Neural cell (in vitro differentiated cells): ENCODE measurements around the gene SNX14. TPM values are rescaled to one million over a fixed set of nuclear protein-coding genes. Genes with fewer than 3 reads are reported as not detected.

ENCODE experiments used
- H2AFZ ChIP-seq: fragments of 200-600, 300-800 bp; sonication (generic), shearing (Covaris generic); 2 replicates; pipeline ENCODE4 v1.6.0; 2014; ENCODE audit warnings: low read depth, mild to moderate bottlenecking, antibody characterized with exemption, low read length, moderate library complexity
- H3F3A ChIP-seq: fragments of 200-600 bp; shearing (Covaris generic); 2 replicates; pipeline ENCODE4 v1.6.1; 2016; ENCODE audit warnings: mild to moderate bottlenecking, moderate library complexity, mixed read lengths, antibody characterized with exemption, low read length; ENCODE audit not compliant: insufficient read depth, poor library complexity, severe bottlenecking
- H3K27ac ChIP-seq: fragments of 200-600, 300-800 bp; sonication (generic), shearing (Covaris generic); 2 replicates; pipeline ENCODE4 v1.5.1; 2014; ENCODE audit warnings: mild to moderate bottlenecking, low read length, moderate library complexity
- H3K27me3 ChIP-seq: fragments of 300-800, 200-600 bp; sonication (generic), shearing (Covaris generic); 2 replicates; pipeline ENCODE4 v1.6.0; 2014; ENCODE audit warnings: mild to moderate bottlenecking, low read depth, low read length, moderate library complexity; ENCODE audit not compliant: insufficient read depth
- H3K36me3 ChIP-seq: fragments of 300-800, 200-600 bp; sonication (generic), shearing (Covaris generic); 2 replicates; pipeline ENCODE4 v1.5.1; 2014; ENCODE audit warnings: mild to moderate bottlenecking, antibody characterized with exemption, low read length, moderate library complexity; ENCODE audit not compliant: insufficient read depth
- H3K4me2 ChIP-seq: fragments of 300-800, 200-600 bp; sonication (generic), shearing (Covaris generic); 2 replicates; pipeline ENCODE4 v1.6.0; 2014; ENCODE audit warnings: mild to moderate bottlenecking, low read length
- H3K4me3 ChIP-seq: fragments of 300-800, 200-600 bp; sonication (generic), shearing (Covaris generic); 2 replicates; pipeline ENCODE4 v1.5.1; 2014; ENCODE audit warnings: mild to moderate bottlenecking, low read length, moderate library complexity
- H3K79me2 ChIP-seq: fragments of 200-600 bp; shearing (Covaris generic); replicated peaks from 2 replicates; pipeline ENCODE4 v1.6.0; 2014; ENCODE audit warnings: mild to moderate bottlenecking, low read length, moderate library complexity; ENCODE audit not compliant: insufficient read depth
- H3K9ac ChIP-seq: fragments of 300-800, 200-600 bp; sonication (generic), shearing (Covaris generic); 2 replicates; pipeline ENCODE4 v1.6.1; 2016; ENCODE audit warnings: mild to moderate bottlenecking, low read length, mixed read lengths
- H3K9me2 ChIP-seq: fragments of 200-600 bp; shearing (Covaris generic); 2 replicates; pipeline ENCODE4 v1.6.1; 2016; ENCODE audit warnings: mild to moderate bottlenecking, low read length, mixed read lengths; ENCODE audit not compliant: insufficient read depth
- H3K9me3 ChIP-seq: fragments of 200-600, 300-800 bp; sonication (generic), shearing (Covaris generic); 2 replicates; pipeline ENCODE4 v1.6.1; 2016; ENCODE audit warnings: mild to moderate bottlenecking, mixed run types, low read length, moderate library complexity, mixed read lengths
- H4K20me1 ChIP-seq: fragments of 200-600 bp; shearing (Covaris generic); 2 replicates; pipeline ENCODE4 v1.6.1; 2016; ENCODE audit warnings: mild to moderate bottlenecking, mixed run types; ENCODE audit not compliant: insufficient read depth
- EP300 ChIP-seq: fragments of 450-650 bp; conservative IDR thresholded peaks from 2 replicates; pipeline ENCODE4 v1.6.1; 2014; ENCODE audit warnings: antibody characterized with exemption, mild to moderate bottlenecking, moderate library complexity; ENCODE audit not compliant: poor library complexity, severe bottlenecking
- EZH2 ChIP-seq: fragments of 200-600, 300-800 bp; shearing (Covaris generic), sonication (generic); IDR thresholded peaks from 2 replicates; pipeline ENCODE4 v1.6.1; 2014; ENCODE audit warnings: antibody characterized with exemption, low read length, borderline replicate concordance, mild to moderate bottlenecking; ENCODE audit not compliant: insufficient read depth, poor library complexity, severe bottlenecking
- MXI1 ChIP-seq: fragments of 450-650 bp; conservative IDR thresholded peaks from 2 replicates; pipeline ENCODE4 v1.6.1; 2014; ENCODE audit warnings: antibody characterized with exemption, mild to moderate bottlenecking; ENCODE audit not compliant: poor library complexity, severe bottlenecking
- POLR2AphosphoS5 ChIP-seq: IDR thresholded peaks from 2 replicates; pipeline ENCODE4 v1.6.1; 2012
- RAD21 ChIP-seq: fragments of 450-650 bp; conservative IDR thresholded peaks from 2 replicates; pipeline ENCODE4 v1.6.1; 2014; ENCODE audit warnings: antibody characterized with exemption, mild to moderate bottlenecking, moderate library complexity
- SMC3 ChIP-seq: fragments of 450-650 bp; conservative IDR thresholded peaks from 2 replicates; pipeline ENCODE4 v1.6.1; 2014; ENCODE audit warnings: antibody characterized with exemption, mild to moderate bottlenecking, moderate library complexity; ENCODE audit not compliant: poor library complexity
- TAF1 ChIP-seq: IDR thresholded peaks from 2 replicates; pipeline ENCODE4 v1.6.1; 2012; ENCODE audit warnings: low read depth
- polyA plus RNA-seq: library from polyadenylated mRNA; depleted of rRNA; stranded (reverse); fragments of >200 nt; gene quantifications from 2 replicates; pipeline ENCODE4 v1.2.3, GENCODE V29; 2014
- TF ChIP-seq, protein P1 (sequence below): fragments of 450-650 bp; IDR thresholded peaks from 2 replicates; pipeline ENCODE4 v1.5.1; 2014; ENCODE audit warnings: antibody characterized with exemption, mild to moderate bottlenecking, moderate library complexity; ENCODE audit not compliant: poor library complexity, severe bottlenecking
- TF ChIP-seq, protein P2 (sequence below): IDR thresholded peaks from 2 replicates; pipeline ENCODE4 v1.6.1; 2012; ENCODE audit warnings: borderline replicate concordance

SNX14 gene
- polyA plus RNA-seq, 1 donor from 2014 or later = 112 TPM

DNA sequence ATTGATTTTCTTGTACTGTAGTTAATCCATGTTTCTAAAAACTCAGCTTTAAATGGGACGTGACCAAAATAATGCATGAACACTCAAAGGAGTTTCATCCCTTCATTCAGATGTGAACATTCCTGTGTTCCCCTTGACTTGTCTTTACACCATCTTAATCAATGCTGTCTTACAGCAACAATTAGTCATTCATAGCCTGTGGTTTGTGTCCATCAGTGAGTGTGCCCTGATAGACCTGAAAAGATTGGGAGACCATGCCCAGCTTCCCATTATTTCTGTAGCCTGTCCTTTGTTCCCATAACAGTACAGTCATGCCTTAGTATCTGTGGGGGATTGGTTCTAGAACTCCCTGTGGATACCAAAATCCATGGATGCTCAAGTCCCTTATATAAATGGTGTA is 119.9 kb downstream of the SNX14 start:
- Histone ChIP-seq H3K4me2 (no peak overlapping the region), H3K79me2 (no peaks in the 10 kb centered on the region), H3K9me2 (no peaks in the 10 kb centered on the region), H3K27me3 (no peaks in the 10 kb centered on the region), H3K9me3 (no peaks in the 10 kb centered on the region), H3K9ac (no peak overlapping the region), H3K4me3 (no peak overlapping the region), H4K20me1 (no peaks in the 10 kb centered on the region), H3F3A (no peaks in the 10 kb centered on the region), H3K36me3 (no peaks in the 10 kb centered on the region), H2AFZ (no peak overlapping the region), H3K27ac (no peak overlapping the region)
- TF ChIP-seq TAF1 (no peak), EP300 (no peak)

DNA sequence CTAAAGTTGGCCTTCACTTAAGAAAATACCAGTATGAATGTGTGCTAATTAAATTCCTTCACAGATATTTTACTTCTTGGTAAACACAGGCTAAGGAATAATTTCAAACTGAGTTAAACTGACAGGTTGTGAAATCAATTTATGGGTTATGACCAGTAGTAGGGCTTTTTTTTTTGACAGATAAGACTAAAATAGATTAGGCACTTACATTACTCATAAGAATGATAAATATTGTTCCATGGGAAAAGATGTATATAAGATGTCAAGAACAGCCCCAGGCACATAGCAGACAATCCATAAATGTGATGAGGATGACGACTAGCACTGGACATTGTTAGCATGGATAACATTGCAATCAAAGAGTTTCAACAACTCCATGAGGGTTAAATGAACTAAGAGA is 120.9 kb downstream of the SNX14 start:
- no peak overlapping the region for H3K9ac ChIP-seq
- H3K27ac ChIP-seq = no peak overlapping the region
- no peaks in the 10 kb centered on the region for H3K9me3 ChIP-seq
- TF ChIP-seq POLR2AphosphoS5 (no peak), TAF1 (no peak), EZH2 (no peak), MXI1 (no peak), EP300 (no peak), RAD21 (no peak)
- TF ChIP-seq, protein P1, sequence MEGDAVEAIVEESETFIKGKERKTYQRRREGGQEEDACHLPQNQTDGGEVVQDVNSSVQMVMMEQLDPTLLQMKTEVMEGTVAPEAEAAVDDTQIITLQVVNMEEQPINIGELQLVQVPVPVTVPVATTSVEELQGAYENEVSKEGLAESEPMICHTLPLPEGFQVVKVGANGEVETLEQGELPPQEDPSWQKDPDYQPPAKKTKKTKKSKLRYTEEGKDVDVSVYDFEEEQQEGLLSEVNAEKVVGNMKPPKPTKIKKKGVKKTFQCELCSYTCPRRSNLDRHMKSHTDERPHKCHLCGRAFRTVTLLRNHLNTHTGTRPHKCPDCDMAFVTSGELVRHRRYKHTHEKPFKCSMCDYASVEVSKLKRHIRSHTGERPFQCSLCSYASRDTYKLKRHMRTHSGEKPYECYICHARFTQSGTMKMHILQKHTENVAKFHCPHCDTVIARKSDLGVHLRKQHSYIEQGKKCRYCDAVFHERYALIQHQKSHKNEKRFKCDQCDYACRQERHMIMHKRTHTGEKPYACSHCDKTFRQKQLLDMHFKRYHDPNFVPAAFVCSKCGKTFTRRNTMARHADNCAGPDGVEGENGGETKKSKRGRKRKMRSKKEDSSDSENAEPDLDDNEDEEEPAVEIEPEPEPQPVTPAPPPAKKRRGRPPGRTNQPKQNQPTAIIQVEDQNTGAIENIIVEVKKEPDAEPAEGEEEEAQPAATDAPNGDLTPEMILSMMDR = no peak
- no peaks in the 10 kb centered on the region for H3K9me2 ChIP-seq
- H3K4me2 ChIP-seq = no peak overlapping the region
- H3K79me2 ChIP-seq = no peaks in the 10 kb centered on the region
- no peaks in the 10 kb centered on the region for H3K36me3 ChIP-seq
- no peaks in the 10 kb centered on the region for H3F3A ChIP-seq
- H2AFZ ChIP-seq = no peak overlapping the region
- no peaks in the 10 kb centered on the region for H4K20me1 ChIP-seq
- H3K27me3 ChIP-seq = no peaks in the 10 kb centered on the region
- no peak overlapping the region for H3K4me3 ChIP-seq

DNA sequence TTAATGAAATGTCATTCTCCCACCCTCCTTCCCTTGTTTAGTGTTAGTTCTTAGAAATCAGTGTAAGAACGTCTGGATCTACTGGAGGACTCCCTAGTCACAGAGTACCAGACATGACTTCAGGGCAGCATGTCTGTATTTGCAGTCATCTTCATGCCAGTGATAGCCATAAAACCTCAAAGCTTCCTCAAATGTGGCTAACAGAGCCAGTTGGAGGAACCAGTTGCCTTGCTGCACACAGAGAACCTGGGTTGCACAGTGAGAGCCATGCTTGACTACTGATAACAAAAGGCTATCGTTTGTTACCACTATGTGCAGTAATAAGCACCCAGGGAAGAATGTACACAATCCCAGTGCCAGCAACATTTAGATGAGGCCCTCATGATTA is 123.6 kb downstream of the SNX14 start:
- Histone ChIP-seq H3F3A (no peaks in the 10 kb centered on the region), H3K79me2 (no peaks in the 10 kb centered on the region), H3K9me2 (no peaks in the 10 kb centered on the region), H4K20me1 (no peaks in the 10 kb centered on the region), H3K4me2 (no peak overlapping the region), H3K4me3 (no peak overlapping the region), H3K36me3 (no peaks in the 10 kb centered on the region), H3K27me3 (no peaks in the 10 kb centered on the region), H3K27ac (no peak overlapping the region), H2AFZ (no peak overlapping the region), H3K9me3 (no peaks in the 10 kb centered on the region), H3K9ac (no peak overlapping the region)
- TF ChIP-seq RAD21 (no peak), EZH2 (no peak), EP300 (no peak), MXI1 (no peak), SMC3 (no peak), POLR2AphosphoS5 (no peak), TAF1 (no peak)
- TF ChIP-seq, protein P2, sequence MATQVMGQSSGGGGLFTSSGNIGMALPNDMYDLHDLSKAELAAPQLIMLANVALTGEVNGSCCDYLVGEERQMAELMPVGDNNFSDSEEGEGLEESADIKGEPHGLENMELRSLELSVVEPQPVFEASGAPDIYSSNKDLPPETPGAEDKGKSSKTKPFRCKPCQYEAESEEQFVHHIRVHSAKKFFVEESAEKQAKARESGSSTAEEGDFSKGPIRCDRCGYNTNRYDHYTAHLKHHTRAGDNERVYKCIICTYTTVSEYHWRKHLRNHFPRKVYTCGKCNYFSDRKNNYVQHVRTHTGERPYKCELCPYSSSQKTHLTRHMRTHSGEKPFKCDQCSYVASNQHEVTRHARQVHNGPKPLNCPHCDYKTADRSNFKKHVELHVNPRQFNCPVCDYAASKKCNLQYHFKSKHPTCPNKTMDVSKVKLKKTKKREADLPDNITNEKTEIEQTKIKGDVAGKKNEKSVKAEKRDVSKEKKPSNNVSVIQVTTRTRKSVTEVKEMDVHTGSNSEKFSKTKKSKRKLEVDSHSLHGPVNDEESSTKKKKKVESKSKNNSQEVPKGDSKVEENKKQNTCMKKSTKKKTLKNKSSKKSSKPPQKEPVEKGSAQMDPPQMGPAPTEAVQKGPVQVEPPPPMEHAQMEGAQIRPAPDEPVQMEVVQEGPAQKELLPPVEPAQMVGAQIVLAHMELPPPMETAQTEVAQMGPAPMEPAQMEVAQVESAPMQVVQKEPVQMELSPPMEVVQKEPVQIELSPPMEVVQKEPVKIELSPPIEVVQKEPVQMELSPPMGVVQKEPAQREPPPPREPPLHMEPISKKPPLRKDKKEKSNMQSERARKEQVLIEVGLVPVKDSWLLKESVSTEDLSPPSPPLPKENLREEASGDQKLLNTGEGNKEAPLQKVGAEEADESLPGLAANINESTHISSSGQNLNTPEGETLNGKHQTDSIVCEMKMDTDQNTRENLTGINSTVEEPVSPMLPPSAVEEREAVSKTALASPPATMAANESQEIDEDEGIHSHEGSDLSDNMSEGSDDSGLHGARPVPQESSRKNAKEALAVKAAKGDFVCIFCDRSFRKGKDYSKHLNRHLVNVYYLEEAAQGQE = no peak
- TF ChIP-seq, protein P1 = no peak
